GM19395 (cell line): ENCODE measurements around the gene PFN3.

Experiments
- ATAC-seq: cut with Tn5 transposase; IDR thresholded peaks from one replicate; pipeline ENCODE4 v1.9.1; 2021; ENCODE audit warnings: mild to moderate bottlenecking, moderate library complexity; ENCODE audit not compliant: unreplicated experiment

PFN3 gene

GRCh38 chr5:177399997-177400868, at the start of gene PFN3:
Gene PFN3 (minus strand): TSS chr5:177400661. CDS start chr5:177400576, 85 bp downstream.
- ATAC-seq, result no peak

GRCh38 chr5:177449140-177450061, 48.9 kb upstream of the PFN3 start:
- ATAC-seq, result no peak

- no peak for ATAC-seq
Observed at GRCh38 chr5:177448244-177448950, 47.9 kb upstream of the PFN3 start.

- ATAC-seq, result no peak
Observed at GRCh38 chr5:177447611-177448243, 47.3 kb upstream of the PFN3 start.

GRCh38 chr5:177447066-177447610, 46.7 kb upstream of the PFN3 start:
- peak; percentile 39 for ATAC-seq

GRCh38 chr5:177446200-177447065, 46.0 kb upstream of the PFN3 start, which contains the start of gene PRR7:
Gene PRR7 (plus strand): TSS chr5:177446814. CDS start chr5:177455068, 8,254 bp downstream.
- ATAC-seq, result peak; percentile 56

- no peak for ATAC-seq
Observed at GRCh38 chr5:177445917-177446199, 45.4 kb upstream of the PFN3 start.

GRCh38 chr5:177445052-177445916, 44.8 kb upstream of the PFN3 start:
- ATAC-seq, result no peak

GRCh38 chr5:177444106-177445051, 43.9 kb upstream of the PFN3 start:
- no peak for ATAC-seq

GRCh38 chr5:177443144-177443983, 42.9 kb upstream of the PFN3 start:
- no peak for ATAC-seq

GRCh38 chr5:177442066-177442826, 41.8 kb upstream of the PFN3 start:
- ATAC-seq, result no peak

GRCh38 chr5:177440990-177441780, 40.7 kb upstream of the PFN3 start:
- no peak for ATAC-seq

GRCh38 chr5:177440211-177440989, 39.9 kb upstream of the PFN3 start:
- no peak for ATAC-seq

- ATAC-seq, result no peak
Observed at GRCh38 chr5:177439518-177440053, 39.1 kb upstream of the PFN3 start.
